ENCODE results near the gene FBXW2.
"Not testable (repeated sequence)": the region's sequence is repeated elsewhere in the genome, so short reads cannot be mapped to it uniquely, and the experiment has no call there.

FBXW2 gene

GRCh38 chr9:120779227-120779626 is 14.0 kb downstream of the FBXW2 start:
- DNase-seq (ENCODE audit: low read depth, low spot score), result no peak

- DNase-seq (ENCODE audit: low read depth, low spot score), result no peak
Measured at GRCh38 chr9:120778758-120779157, 14.5 kb downstream of the FBXW2 start.

- no peak for DNase-seq (ENCODE audit: low read depth, low spot score)
Measured at GRCh38 chr9:120777229-120777628, 16.0 kb downstream of the FBXW2 start.

- DNase-seq (ENCODE audit: low read depth, low spot score), result no peak
Measured at GRCh38 chr9:120776788-120777187, 16.4 kb downstream of the FBXW2 start.

GRCh38 chr9:120775859-120776258 is 17.4 kb downstream of the FBXW2 start:
- DNase-seq (ENCODE audit: low read depth, low spot score), result no peak

GRCh38 chr9:120774719-120775118 is 18.5 kb downstream of the FBXW2 start:
- DNase-seq (ENCODE audit: low read depth, low spot score), result no peak

- no peak for DNase-seq (ENCODE audit: low read depth, low spot score)
Measured at GRCh38 chr9:120773256-120773655, 20.0 kb downstream of the FBXW2 start.

GRCh38 chr9:120770931-120771330 is 22.3 kb downstream of the FBXW2 start:
- DNase-seq (ENCODE audit: low read depth, low spot score), result no peak

GRCh38 chr9:120768886-120769285 is 24.3 kb downstream of the FBXW2 start:
- no peak for DNase-seq (ENCODE audit: low read depth, low spot score)

- no peak for DNase-seq (ENCODE audit: low read depth, low spot score)
Measured at GRCh38 chr9:120768247-120768646, 25.0 kb downstream of the FBXW2 start.

GRCh38 chr9:120767451-120767850 is 25.8 kb downstream of the FBXW2 start:
- DNase-seq (ENCODE audit: low read depth, low spot score), result no peak

- no peak for DNase-seq (ENCODE audit: low read depth, low spot score)
Measured at GRCh38 chr9:120765910-120766425, 27.2 kb downstream of the FBXW2 start.

GRCh38 chr9:120764476-120764875 is 28.7 kb downstream of the FBXW2 start:
- DNase-seq (ENCODE audit: low read depth, low spot score), result no peak

- DNase-seq (ENCODE audit: low read depth, low spot score), result no peak
Measured at GRCh38 chr9:120761006-120761405, 32.2 kb downstream of the FBXW2 start.

- DNase-seq (ENCODE audit: low read depth, low spot score), result no peak
Measured at GRCh38 chr9:120759755-120760400, 33.3 kb downstream of the FBXW2 start.

- no peak for DNase-seq (ENCODE audit: low read depth, low spot score)
Measured at GRCh38 chr9:120758544-120758943, 34.7 kb downstream of the FBXW2 start.

- no peak for DNase-seq (ENCODE audit: low read depth, low spot score)
Measured at GRCh38 chr9:120757026-120757913, 35.9 kb downstream of the FBXW2 start.

GRCh38 chr9:120756531-120756930 is 36.7 kb downstream of the FBXW2 start:
- DNase-seq (ENCODE audit: low read depth, low spot score), result no peak

- DNase-seq (ENCODE audit: low read depth, low spot score), result peak; percentile 44
Measured at GRCh38 chr9:120755810-120756434, 37.3 kb downstream of the FBXW2 start.

- DNase-seq (ENCODE audit: low read depth, low spot score), result no peak
Measured at GRCh38 chr9:120755044-120755443, 38.2 kb downstream of the FBXW2 start.

GRCh38 chr9:120750421-120750820 is 42.8 kb downstream of the FBXW2 start:
- DNase-seq (ENCODE audit: low read depth, low spot score), result no peak

GRCh38 chr9:120746366-120746765 is 46.9 kb downstream of the FBXW2 start:
- DNase-seq (ENCODE audit: low read depth, low spot score), result not testable (repeated sequence)
